ENCODE data around the gene OMA1. TPM values are rescaled to one million over a fixed set of nuclear protein-coding genes. Genes with fewer than 3 reads are reported as not detected.

OMA1 gene
- total RNA-seq, 2 donors from 2014 or later: 27.0 to 27.3 TPM

DNA sequence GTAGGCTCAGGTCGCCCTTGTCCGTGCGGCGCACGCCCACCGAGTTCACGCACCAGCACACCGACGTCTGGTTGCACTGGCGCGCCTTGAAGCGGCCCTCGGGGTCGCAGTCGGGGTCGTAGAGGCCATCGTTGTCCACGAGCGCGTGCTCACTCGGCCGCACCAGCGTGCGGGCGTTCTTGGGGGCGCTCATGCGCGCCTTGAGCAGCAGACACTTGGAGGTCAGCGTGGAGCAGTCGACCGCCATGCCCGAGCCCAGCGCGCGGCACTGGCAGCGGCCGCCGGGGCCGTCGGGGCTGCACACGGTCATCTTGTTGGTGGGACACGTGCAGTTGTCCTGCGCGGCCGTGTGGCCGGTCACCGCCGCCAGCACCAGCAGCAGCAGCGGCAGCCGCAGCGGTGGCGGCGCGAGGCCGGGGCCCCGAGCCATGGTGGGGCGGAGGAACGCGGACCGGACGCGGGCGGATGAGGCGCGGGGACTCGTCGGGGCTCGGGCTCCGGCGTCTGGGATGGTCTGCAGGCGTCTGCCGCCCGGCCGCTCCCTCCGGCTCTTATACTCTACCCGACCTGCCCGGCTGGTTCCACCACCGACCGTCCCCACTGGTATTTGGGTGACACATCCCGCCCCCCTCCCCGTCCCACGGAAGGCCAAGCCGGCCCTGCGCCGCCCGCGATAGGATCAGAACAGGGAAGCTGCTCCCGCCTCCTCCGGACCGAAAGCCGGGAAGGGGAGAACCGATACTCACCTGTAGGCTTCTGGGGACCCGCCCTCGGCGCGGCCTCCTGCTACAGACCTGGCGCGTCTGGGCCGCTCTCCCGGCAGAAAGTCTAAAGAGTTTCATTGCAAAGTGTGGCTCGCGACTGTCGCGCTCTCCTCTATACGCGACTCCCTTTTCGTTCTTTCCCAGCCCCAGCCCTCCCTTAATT lies 30.5 kb upstream of the OMA1 start, which contains the start of gene TACSTD2:
Gene TACSTD2, minus strand, starts transcription at position 526 of the 927 bp plus-strand sequence. Its CDS starts 96 bp downstream, at position 430.
- no peaks in the 10 kb centered on the region for H3K36me3 ChIP-seq
- no peak within 1 kb of the TSS for H3K27ac ChIP-seq
- TF ChIP-seq, protein P1, sequence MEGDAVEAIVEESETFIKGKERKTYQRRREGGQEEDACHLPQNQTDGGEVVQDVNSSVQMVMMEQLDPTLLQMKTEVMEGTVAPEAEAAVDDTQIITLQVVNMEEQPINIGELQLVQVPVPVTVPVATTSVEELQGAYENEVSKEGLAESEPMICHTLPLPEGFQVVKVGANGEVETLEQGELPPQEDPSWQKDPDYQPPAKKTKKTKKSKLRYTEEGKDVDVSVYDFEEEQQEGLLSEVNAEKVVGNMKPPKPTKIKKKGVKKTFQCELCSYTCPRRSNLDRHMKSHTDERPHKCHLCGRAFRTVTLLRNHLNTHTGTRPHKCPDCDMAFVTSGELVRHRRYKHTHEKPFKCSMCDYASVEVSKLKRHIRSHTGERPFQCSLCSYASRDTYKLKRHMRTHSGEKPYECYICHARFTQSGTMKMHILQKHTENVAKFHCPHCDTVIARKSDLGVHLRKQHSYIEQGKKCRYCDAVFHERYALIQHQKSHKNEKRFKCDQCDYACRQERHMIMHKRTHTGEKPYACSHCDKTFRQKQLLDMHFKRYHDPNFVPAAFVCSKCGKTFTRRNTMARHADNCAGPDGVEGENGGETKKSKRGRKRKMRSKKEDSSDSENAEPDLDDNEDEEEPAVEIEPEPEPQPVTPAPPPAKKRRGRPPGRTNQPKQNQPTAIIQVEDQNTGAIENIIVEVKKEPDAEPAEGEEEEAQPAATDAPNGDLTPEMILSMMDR (IDR thresholded peaks at IDR 0.05): no peak
- peak within 1 kb of the TSS; percentile 10 to 43 for H3K4me3 ChIP-seq
- H3K9me3 ChIP-seq: no peaks in the 10 kb centered on the region
- H3K27me3 ChIP-seq: peaks cover 7 to 23% of the 10 kb centered on the region in 2 donors
- H3K4me1 ChIP-seq: peaks cover 0 to 16% of the 10 kb centered on the region in 2 donors
- no peak for DNase-seq (ENCODE audit: low spot score)

DNA sequence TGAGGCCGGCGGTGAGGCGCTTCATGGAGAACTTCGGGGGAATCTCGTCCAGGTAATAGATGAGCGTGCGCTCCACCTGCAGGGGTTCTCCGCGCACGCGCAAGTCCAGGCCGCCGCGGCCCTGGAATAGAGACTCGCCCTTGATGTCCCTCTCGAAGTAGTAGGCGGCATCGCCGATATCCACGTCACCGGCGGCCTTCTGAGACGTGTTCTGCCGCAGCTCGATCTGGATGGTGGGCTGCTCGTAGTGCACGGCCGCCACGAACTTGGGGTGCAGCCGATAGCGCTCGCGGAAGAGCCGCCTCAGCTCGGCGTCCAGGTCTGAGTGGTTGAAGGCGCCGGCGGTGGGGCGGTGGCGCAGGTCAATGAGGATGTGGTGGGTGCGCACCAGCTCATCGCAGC lies 29.8 kb upstream of the OMA1 start:
- Histone ChIP-seq H3K36me3 (no peaks in the 10 kb centered on the region), H3K4me3 (peak overlapping the region; percentile 10 to 43), H3K4me1 (peaks cover 0 to 16% of the 10 kb centered on the region in 2 donors), H3K9me3 (no peaks in the 10 kb centered on the region), H3K27ac (no peak overlapping the region), H3K27me3 (peaks cover 7 to 23% of the 10 kb centered on the region in 2 donors)
- no peak for DNase-seq (ENCODE audit: low spot score)
- TF ChIP-seq, protein P1 (IDR thresholded peaks at IDR 0.05): no peak

DNA sequence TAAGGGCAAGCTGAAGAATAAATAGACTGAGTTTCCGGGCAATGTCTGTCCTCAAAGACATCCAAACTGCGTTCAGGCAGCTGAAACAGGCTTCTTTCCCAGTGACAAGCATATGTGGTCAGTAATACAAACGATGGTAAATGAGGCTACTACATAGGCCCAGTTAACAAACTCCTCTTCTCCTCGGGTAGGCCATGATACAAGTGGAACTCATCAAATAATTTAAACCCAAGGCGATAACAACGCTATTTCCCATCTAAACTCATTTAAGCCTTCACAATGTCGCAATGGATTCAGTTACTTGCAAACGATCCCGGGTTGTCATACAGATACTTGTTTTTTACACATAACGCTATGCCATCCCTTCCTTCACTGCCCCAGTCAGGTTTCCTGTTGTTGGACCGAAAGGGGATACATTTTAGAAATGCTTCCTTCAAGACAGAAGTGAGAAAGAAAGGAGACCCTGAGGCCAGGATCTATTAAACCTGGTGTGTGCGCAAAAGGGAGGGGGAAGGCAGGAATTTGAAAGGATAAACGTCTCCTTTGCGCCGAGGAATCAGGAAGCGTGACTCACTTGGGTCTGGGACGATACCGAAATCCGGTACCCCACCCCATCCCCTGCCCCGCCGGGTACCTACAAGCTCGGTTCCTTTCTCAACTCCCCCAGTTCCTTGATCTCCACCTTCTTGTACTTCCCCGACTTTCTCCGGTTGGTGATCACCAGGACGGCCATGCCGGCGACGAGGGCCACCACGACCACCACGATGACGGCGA lies 29.2 kb upstream of the OMA1 start:
- no peak overlapping the region for H3K27ac ChIP-seq
- peak overlapping the region in 1 of 2 donors; percentile 43 for H3K4me3 ChIP-seq
- no peaks in the 10 kb centered on the region for H3K9me3 ChIP-seq
- TF ChIP-seq, protein P1 (IDR thresholded peaks at IDR 0.05): no peak
- peaks cover 0 to 16% of the 10 kb centered on the region in 2 donors for H3K4me1 ChIP-seq
- peaks cover 7 to 23% of the 10 kb centered on the region in 2 donors for H3K27me3 ChIP-seq
- DNase-seq (ENCODE audit: low spot score): no peak
- no peaks in the 10 kb centered on the region for H3K36me3 ChIP-seq

DNA sequence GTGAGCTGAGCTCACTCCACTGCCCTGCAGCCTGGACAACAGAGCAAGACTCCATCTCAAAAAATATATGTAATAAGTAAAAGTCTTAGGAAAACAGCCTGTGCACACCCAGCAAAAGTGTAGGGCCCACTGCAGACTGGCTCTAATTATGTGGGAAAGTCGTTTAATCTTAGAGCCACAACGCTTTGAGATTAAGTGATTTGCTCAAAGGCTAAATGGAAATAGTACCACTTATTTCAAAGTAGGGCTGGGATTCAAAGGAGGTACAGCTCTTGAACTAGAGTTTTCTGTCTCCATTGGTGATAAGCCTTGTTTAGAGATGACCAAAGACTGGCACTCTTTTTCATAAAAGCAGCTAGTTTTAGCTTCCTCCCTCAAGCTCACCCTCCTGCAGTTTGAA lies 28.3 kb upstream of the OMA1 start:
- TF ChIP-seq, protein P1 (IDR thresholded peaks at IDR 0.05): no peak
- H3K9me3 ChIP-seq: no peaks in the 10 kb centered on the region
- H3K4me3 ChIP-seq: no peak overlapping the region
- H3K36me3 ChIP-seq: no peaks in the 10 kb centered on the region
- no peak overlapping the region for H3K27ac ChIP-seq
- H3K27me3 ChIP-seq: peaks cover 7 to 23% of the 10 kb centered on the region in 2 donors
- DNase-seq (ENCODE audit: low spot score): no peak
- H3K4me1 ChIP-seq: peaks cover 0 to 16% of the 10 kb centered on the region in 2 donors

DNA sequence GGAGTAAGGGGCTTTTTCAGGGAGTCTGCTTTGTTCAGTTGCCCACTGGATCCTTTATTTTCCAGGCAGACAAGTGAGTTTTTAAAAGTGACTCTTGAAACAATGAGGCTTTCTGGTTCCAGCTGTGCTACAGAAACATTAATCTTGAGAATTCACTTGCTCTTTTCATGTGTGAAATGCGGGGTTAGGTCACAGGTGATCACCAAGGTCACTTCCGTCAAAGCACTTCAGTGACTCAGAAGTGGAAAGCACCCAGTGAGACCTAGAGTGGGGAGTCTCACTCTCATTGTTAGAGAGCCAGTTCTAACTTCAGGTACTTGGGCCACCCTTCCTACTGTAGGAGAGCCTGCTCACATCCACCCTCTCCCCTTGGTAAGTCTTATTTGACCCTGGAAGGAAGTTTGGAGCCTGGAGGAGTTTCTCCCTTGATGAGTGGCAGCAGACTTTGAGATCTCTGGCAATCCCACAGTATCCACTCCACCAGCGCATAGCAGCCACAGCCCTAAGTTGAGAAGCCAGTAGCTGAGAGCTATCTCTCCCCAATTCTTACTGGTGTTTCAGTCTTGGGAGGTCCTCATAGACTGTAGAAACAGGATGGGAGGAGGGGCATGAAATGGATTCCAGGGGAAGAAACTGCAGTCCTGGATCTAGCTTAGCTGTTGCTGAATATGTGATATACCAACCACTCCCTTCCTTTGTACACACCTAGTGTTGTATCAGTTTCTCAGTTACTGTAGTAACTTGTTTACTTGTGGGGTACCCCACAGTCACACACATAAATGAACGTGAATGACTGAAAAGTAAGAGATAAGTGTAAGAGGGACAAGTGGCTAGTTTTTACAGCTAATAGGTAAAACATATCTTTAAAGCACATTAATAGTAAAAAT lies 27.4 kb upstream of the OMA1 start:
- no peak overlapping the region for H3K27ac ChIP-seq
- no peaks in the 10 kb centered on the region for H3K9me3 ChIP-seq
- no peak overlapping the region for H3K4me3 ChIP-seq
- H3K27me3 ChIP-seq: peaks cover 7 to 23% of the 10 kb centered on the region in 2 donors
- H3K4me1 ChIP-seq: peaks cover 0 to 16% of the 10 kb centered on the region in 2 donors
- TF ChIP-seq, protein P1 (IDR thresholded peaks at IDR 0.05): no peak
- H3K36me3 ChIP-seq: no peaks in the 10 kb centered on the region
- DNase-seq (ENCODE audit: low spot score): no peak
